Large intestine (tissue), 3 donors: ENCODE data around the gene TWNK. TPM values are rescaled to one million over a fixed set of nuclear protein-coding genes. Genes with fewer than 3 reads are reported as not detected.

Source experiments
- DNase-seq, 2 donors: peaks; one replicate each; pipeline versions ENCODE4 v3.0.0 to v3.0.0-alpha.2; 2013
- H3K27ac ChIP-seq: one replicate; pipeline ENCODE4 v1.5.1; 2013; ENCODE audit warnings: low read length
- H3K27me3 ChIP-seq: 2 replicates; pipeline ENCODE4 v1.6.1; 2013; ENCODE audit warnings: low read length; ENCODE audit not compliant: control insufficient read depth, insufficient read depth
- H3K36me3 ChIP-seq: 2 replicates; pipeline ENCODE4 v1.6.1; 2013; ENCODE audit warnings: low read length; ENCODE audit not compliant: control insufficient read depth, insufficient read depth
- H3K4me1 ChIP-seq: one replicate; pipeline ENCODE4 v1.6.1; 2013; ENCODE audit warnings: low read length; ENCODE audit not compliant: control insufficient read depth, insufficient read depth
- H3K4me3 ChIP-seq: one replicate; pipeline ENCODE4 v1.5.1; 2013; ENCODE audit warnings: low read length
- H3K9me3 ChIP-seq: one replicate; pipeline ENCODE4 v1.6.1; 2013; ENCODE audit warnings: mild to moderate bottlenecking, low read depth, low read length, moderate library complexity; ENCODE audit not compliant: control insufficient read depth
- WGBS: methylation state at CpG from one replicate; pipeline ENCODE4 v1.1.5; 2013; ENCODE audit warnings: low lambda C conversion rate; ENCODE audit not compliant: insufficient coverage; 5-methylcytosine and 5-hydroxymethylcytosine counted together
- polyA plus RNA-seq: library from polyadenylated mRNA; unstranded; fragments of 120-200 nt; gene quantifications from one replicate; pipeline ENCODE4 v1.2.1, GENCODE V29; 2013

The TWNK gene
- polyA plus RNA-seq, 1 donor, result 9.8 TPM

GRCh38 chr10:100997360-100998182, 10.2 kb downstream of the TWNK start:
- H3K4me3 ChIP-seq, result peak overlapping the region; percentile 91
- H3K36me3 ChIP-seq, result peaks cover 14% of the 10 kb centered on the region
- peak; percentile 64 to 80 for DNase-seq
- peaks cover 3% of the 10 kb centered on the region for H3K9me3 ChIP-seq
- H3K27me3 ChIP-seq, result no peaks in the 10 kb centered on the region
- WGBS, result no CpG with 5 or more reads among the region's 66 CpGs
- H3K27ac ChIP-seq, result peak overlapping the region; percentile 78
- peaks cover 33% of the 10 kb centered on the region for H3K4me1 ChIP-seq

DNA sequence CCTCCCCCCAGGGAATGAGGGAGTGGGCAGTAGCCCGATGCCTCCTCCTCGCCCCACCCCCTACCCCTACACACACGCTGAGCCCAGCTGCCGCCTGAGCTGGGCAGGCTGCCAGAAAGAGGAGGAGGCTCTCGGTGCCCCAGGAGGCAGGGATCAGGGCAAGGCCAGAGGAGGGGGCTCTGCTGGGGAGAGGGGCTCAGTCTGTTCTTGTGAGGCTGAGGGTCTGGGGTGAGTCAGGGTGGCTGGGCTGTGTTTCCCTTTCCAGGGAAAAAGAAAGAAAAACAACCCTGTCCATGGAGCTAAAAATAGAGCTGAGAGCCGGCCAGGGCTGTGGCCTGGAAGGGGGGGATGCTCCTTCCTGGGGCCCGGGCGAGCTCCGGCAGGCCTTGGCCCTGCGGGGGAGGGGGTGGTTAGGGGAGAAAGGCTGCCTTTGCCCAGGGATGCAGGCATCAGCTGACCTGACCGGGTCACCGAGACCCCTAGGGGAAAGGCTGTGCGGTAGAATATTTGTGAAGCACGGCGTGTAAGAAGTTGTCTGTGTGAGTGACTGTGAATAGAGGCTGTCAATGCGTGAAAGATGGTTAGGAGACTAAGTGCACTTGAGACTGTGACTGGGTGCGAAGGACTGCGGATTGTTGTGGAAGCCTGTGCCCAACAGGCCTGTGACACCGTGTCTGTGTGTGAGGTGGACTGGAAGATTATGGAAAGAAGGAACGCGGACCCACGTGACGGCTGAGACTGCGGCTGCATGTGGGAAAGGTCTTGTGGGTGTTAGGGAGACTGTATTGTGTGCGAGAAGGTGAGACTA, 11.0 kb downstream of the TWNK start:
- DNase-seq, result peak; percentile 87 to 90
- Histone ChIP-seq H3K9me3 (peaks cover 3% of the 10 kb centered on the region), H3K27me3 (no peaks in the 10 kb centered on the region), H3K4me1 (peaks cover 33% of the 10 kb centered on the region), H3K27ac (peak overlapping the region; percentile 78), H3K4me3 (peak overlapping the region; percentile 91), H3K36me3 (peaks cover 16% of the 10 kb centered on the region)
- WGBS, result 11% methylated on average over 3 of the region's 25 CpGs

GRCh38 chr10:100998991-100999741, 11.8 kb downstream of the TWNK start:
- no peaks in the 10 kb centered on the region for H3K27me3 ChIP-seq
- H3K9me3 ChIP-seq, result peaks cover 5% of the 10 kb centered on the region
- DNase-seq, result peak; percentile 80 to 84
- H3K4me3 ChIP-seq, result peak overlapping the region; percentile 91
- peaks cover 33% of the 10 kb centered on the region for H3K4me1 ChIP-seq
- peaks cover 18% of the 10 kb centered on the region for H3K36me3 ChIP-seq
- peak overlapping the region; percentile 78 for H3K27ac ChIP-seq
- no CpG with 5 or more reads among the region's 83 CpGs for WGBS

DNA sequence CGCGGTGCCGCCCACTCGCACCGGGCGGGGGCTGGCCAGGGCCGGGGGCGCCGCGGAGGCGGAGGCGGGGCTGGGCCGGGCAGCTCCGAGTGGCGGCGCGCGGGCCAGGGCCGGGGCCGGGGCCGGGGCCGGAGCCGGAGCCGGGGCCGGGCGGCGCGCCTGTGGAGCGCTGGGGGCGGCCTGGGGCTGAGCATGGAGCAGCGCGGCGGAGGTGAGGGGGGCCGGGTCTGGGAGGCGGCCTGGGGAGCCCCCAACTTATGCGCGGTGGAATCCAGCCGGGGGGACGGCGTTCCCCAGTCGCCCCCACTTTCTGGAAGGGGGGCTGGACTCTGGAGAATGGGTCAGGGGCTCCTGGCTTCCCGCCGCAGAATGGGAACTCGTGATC, 12.4 kb downstream of the TWNK start, which contains the start of gene LZTS2:
Gene LZTS2, plus strand, starts transcription at position 67 of the 385 bp plus-strand sequence. CDS start 2,731 bp downstream, outside the sequence.
- DNase-seq, result no peak
- Histone ChIP-seq H3K36me3 (peaks cover 22% of the 10 kb centered on the region), H3K27ac (peak within 1 kb of the TSS; percentile 93), H3K4me1 (peaks cover 33% of the 10 kb centered on the region), H3K4me3 (peak within 1 kb of the TSS; percentile 92), H3K27me3 (no peaks in the 10 kb centered on the region), H3K9me3 (peaks cover 5% of the 10 kb centered on the region)
- no CpG with 5 or more reads among the region's 44 CpGs for WGBS

DNA sequence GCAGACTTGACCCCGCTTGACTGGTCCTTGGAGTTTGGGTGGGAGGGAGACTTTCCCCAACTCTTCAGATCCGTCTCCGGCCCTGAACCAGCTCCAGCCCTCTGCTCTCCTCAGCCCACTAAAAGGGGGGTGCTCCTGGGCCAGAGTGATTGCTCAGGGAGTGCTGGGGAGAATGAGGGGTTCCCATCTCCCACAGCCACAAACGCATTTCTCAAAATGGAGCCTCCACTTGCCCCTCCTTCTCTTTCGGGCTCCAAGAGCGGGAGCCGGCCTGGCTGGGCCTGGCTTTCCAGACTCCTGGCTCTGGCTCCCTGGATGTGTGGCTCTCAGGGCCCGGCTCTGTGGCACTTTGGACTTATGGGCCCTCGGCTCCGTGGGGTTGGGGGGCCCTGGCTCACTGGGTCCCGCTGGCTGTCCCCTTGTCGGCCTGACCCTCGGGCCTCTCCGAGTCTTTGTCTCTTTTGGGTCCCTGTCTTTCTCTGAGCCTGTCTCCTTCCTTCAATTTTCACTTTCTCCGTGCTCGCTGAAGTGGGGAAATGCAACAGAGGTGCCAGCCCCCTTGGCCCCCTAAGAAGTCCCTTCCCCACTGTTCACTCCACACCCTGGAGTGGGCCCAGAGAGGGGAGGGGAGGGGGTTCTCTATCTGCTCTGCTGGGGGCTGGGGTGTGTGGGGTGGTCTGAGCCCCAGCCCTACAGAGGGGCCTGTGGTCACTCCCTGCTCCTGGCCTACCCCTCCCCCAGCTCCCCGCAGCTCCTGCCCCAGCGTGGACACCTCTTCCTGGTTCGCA, 13.0 kb downstream of the TWNK start:
- DNase-seq, result peak in 1 of 2 donors; percentile 53
- H3K9me3 ChIP-seq, result peaks cover 7% of the 10 kb centered on the region
- H3K27ac ChIP-seq, result peak overlapping the region; percentile 93
- H3K4me1 ChIP-seq, result peaks cover 33% of the 10 kb centered on the region
- H3K4me3 ChIP-seq, result peak overlapping the region; percentile 92
- peaks cover 28% of the 10 kb centered on the region for H3K36me3 ChIP-seq
- no CpG with 5 or more reads among the region's 19 CpGs for WGBS
- no peaks in the 10 kb centered on the region for H3K27me3 ChIP-seq

GRCh38 chr10:101000915-101001658, 13.7 kb downstream of the TWNK start:
- peak overlapping the region; percentile 93 for H3K27ac ChIP-seq
- peaks cover 9% of the 10 kb centered on the region for H3K9me3 ChIP-seq
- no peaks in the 10 kb centered on the region for H3K27me3 ChIP-seq
- peak; percentile 85 to 87 for DNase-seq
- H3K4me3 ChIP-seq, result peak overlapping the region; percentile 92
- H3K36me3 ChIP-seq, result peaks cover 36% of the 10 kb centered on the region
- WGBS, result 40% methylated on average over 1 of the region's 12 CpGs
- peaks cover 33% of the 10 kb centered on the region for H3K4me1 ChIP-seq

GRCh38 chr10:101001659-101002035, 14.3 kb downstream of the TWNK start:
- H3K9me3 ChIP-seq, result peaks cover 10% of the 10 kb centered on the region
- no CpG with 5 or more reads among the region's 5 CpGs for WGBS
- DNase-seq, result no peak
- peaks cover 33% of the 10 kb centered on the region for H3K4me1 ChIP-seq
- no peaks in the 10 kb centered on the region for H3K27me3 ChIP-seq
- peak overlapping the region; percentile 93 for H3K27ac ChIP-seq
- peaks cover 42% of the 10 kb centered on the region for H3K36me3 ChIP-seq
- peak overlapping the region; percentile 14 for H3K4me3 ChIP-seq

DNA sequence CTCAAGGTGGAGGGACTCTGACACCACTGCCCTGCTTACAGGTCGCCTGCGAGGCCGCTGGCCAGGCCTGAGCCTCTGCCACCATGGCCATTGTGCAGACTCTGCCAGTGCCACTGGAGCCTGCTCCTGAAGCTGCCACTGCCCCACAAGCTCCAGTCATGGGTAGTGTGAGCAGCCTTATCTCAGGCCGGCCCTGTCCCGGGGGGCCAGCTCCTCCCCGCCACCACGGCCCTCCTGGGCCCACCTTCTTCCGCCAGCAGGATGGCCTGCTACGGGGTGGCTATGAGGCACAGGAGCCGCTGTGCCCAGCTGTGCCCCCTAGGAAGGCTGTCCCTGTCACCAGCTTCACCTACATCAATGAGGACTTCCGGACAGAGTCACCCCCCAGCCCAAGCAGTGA, 15.1 kb downstream of the TWNK start:
- Histone ChIP-seq H3K4me3 (no peak overlapping the region), H3K9me3 (peaks cover 11% of the 10 kb centered on the region), H3K36me3 (peaks cover 50% of the 10 kb centered on the region), H3K27me3 (no peaks in the 10 kb centered on the region), H3K27ac (no peak overlapping the region), H3K4me1 (peaks cover 38% of the 10 kb centered on the region)
- WGBS, result no CpG with 5 or more reads among the region's 11 CpGs
- DNase-seq, result no peak

DNA sequence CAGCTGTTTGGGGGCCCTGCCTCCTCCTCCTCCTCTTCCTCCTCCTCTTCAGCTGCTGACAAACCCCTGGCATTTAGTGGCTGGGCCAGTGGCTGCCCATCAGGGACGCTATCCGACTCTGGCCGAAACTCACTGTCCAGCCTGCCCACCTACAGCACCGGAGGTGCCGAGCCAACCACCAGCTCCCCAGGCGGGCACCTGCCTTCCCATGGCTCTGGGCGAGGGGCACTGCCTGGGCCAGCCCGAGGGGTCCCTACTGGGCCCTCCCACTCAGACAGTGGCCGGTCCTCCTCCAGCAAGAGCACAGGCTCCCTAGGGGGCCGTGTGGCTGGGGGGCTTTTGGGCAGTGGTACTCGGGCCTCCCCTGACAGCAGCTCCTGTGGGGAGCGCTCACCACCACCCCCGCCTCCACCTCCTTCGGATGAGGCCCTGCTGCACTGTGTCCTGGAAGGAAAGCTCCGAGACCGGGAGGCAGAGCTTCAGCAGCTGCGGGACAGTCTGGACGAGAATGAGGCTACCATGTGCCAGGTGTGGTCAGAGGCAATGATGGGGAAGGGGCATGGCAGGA, 16.4 kb downstream of the TWNK start:
- Histone ChIP-seq H3K4me3 (no peak overlapping the region), H3K27ac (no peak overlapping the region), H3K36me3 (peaks cover 56% of the 10 kb centered on the region), H3K4me1 (peaks cover 34% of the 10 kb centered on the region), H3K27me3 (no peaks in the 10 kb centered on the region), H3K9me3 (peaks cover 11% of the 10 kb centered on the region)
- no peak for DNase-seq
- WGBS, result no CpG with 5 or more reads among the region's 18 CpGs
